GM12878 (cell line): Measurements from ENCODE around the gene PROKR1. TPM values are rescaled to one million over a fixed set of nuclear protein-coding genes. Genes with fewer than 3 reads are reported as not detected.

Source experiments
- ATAC-seq: fragments of 200-7000 bp; cut with Tn5 transposase; 3 replicates; pipeline ENCODE4 v1.9.1; 2020; ENCODE audit warnings: mild to moderate bottlenecking, moderate library complexity
- BruUV-seq: library from RNA; stranded (reverse); fragments of 400-500 nt; replicated peaks from 2 replicates; lab custom pipeline; 2021; lab: Mats Ljungman, UMichigan
- CTCF ChIA-PET: fragments of 300-600 bp; sonication (Branson Sonifier 250); formaldehyde crosslinking; extraction: SDS; loops from one replicate; lab custom pipeline; 2021; ENCODE audit warnings: inconsistent platforms; lab: Yijun Ruan, JAX
- POLR2A ChIA-PET: fragments of 350-600 bp; formaldehyde crosslinking; extraction: SDS; loops from one replicate; lab custom pipeline; 2021; ENCODE audit warnings: inconsistent platforms; lab: Charles Lee
- RAD21 ChIA-PET: fragments of 300-600 bp; sonication (Branson Sonifier 250); formaldehyde crosslinking; loops from one replicate; lab custom pipeline; 2023; ENCODE audit warnings: antibody characterized with exemption; ENCODE audit not compliant: unreplicated experiment; lab: Charles Lee
- SMC1A ChIA-PET: fragments of 300-600 bp; sonication (Branson Sonifier 250); formaldehyde crosslinking; loops from one replicate; lab custom pipeline; 2023; ENCODE audit not compliant: unreplicated experiment, uncharacterized antibody; lab: Charles Lee
- DNase-seq: peaks from one replicate; pipeline ENCODE4 v3.0.0-alpha.2; 2011; ENCODE audit warnings: low read depth, low spot score
- FAIRE-seq: peaks from 3 replicates; lab custom pipeline; 2011; peaks lifted over from hg19 to GRCh38; lab: Jason Lieb, UNC
- H2AFZ ChIP-seq: 2 replicates; pipeline ENCODE4 v1.6.0; 2011; ENCODE audit warnings: low read depth, low read length, control low read depth; ENCODE audit not compliant: control insufficient read depth
- H3K27ac ChIP-seq: 2 replicates; pipeline ENCODE4 v1.5.1; 2011; ENCODE audit warnings: control low read depth; ENCODE audit not compliant: control insufficient read depth, insufficient read depth
- H3K27me3 ChIP-seq, 2 experiments: replicated peaks in 1 of 2; 2 replicates each; pipeline versions ENCODE4 v1.6.0 to v1.6.1; 2011; ENCODE audit warnings: low read length in 1 of 2; ENCODE audit not compliant: control insufficient read depth in 2 of 2, insufficient read depth in 2 of 2
- H3K36me3 ChIP-seq, 2 experiments: 2 replicates each; pipeline ENCODE4 v1.5.1; 2011; ENCODE audit warnings: low read length in 1 of 2; ENCODE audit not compliant: control insufficient read depth in 2 of 2, insufficient read depth in 2 of 2
- H3K4me1 ChIP-seq: 2 replicates; pipeline ENCODE4 v1.6.1; 2011; ENCODE audit warnings: mild to moderate bottlenecking, low read length, moderate library complexity, mixed read lengths; ENCODE audit not compliant: control insufficient read depth, insufficient read depth
- H3K4me2 ChIP-seq: 2 replicates; pipeline ENCODE4 v1.6.0; 2011; ENCODE audit warnings: control low read depth; ENCODE audit not compliant: control insufficient read depth, insufficient read depth
- H3K4me3 ChIP-seq: fragments of 200-600 bp; sonication (generic); 2 replicates; pipeline ENCODE4 v1.5.1; 2016
- H3K79me2 ChIP-seq: 2 replicates; pipeline ENCODE4 v1.6.0; 2011; ENCODE audit warnings: low read length; ENCODE audit not compliant: control insufficient read depth, insufficient read depth
- H3K9ac ChIP-seq: 2 replicates; pipeline ENCODE4 v1.8.0; 2011; ENCODE audit warnings: low read length, control low read depth, mixed read lengths; ENCODE audit not compliant: control insufficient read depth, insufficient read depth
- H3K9me3 ChIP-seq: replicated peaks from 3 replicates; pipeline ENCODE4 v1.5.1; 2011; ENCODE audit warnings: mild to moderate bottlenecking, low read length; ENCODE audit not compliant: control insufficient read depth, insufficient read depth
- H4K20me1 ChIP-seq: 2 replicates; pipeline ENCODE4 v1.6.0; 2011; ENCODE audit not compliant: control insufficient read depth, insufficient read depth
- BCLAF1 ChIP-seq: fragments of 450-650 bp; IDR thresholded peaks from 2 replicates; pipeline ENCODE4 v1.6.1; 2017; ENCODE audit warnings: antibody characterized with exemption, mild to moderate bottlenecking, moderate library complexity
- CHD1 ChIP-seq: IDR thresholded peaks from 2 replicates; pipeline ENCODE4 v1.6.1; 2012; ENCODE audit warnings: low read depth, low read length, improper control_type of control experiment
- E2F4 ChIP-seq: IDR thresholded peaks from 2 replicates; pipeline ENCODE4 v1.6.1; 2012; ENCODE audit warnings: low read depth, low read length, improper control_type of control experiment
- ETV6 ChIP-seq, 2 experiments: fragments of 450-650 bp in 1 of 2; IDR thresholded peaks in 1 of 2; conservative IDR thresholded peaks in 1 of 2; 2 replicates each; pipeline ENCODE4 v1.6.1; 2014; ENCODE audit warnings: antibody characterized with exemption in 1 of 2, borderline replicate concordance in 1 of 2, low read depth in 1 of 2, mild to moderate bottlenecking in 1 of 2, moderate library complexity in 1 of 2
- IRF3 ChIP-seq: fragments of 450-650 bp; IDR thresholded peaks from 2 replicates; pipeline ENCODE4 v1.6.1; 2014; ENCODE audit warnings: mild to moderate bottlenecking
- MAX ChIP-seq: IDR thresholded peaks from 2 replicates; pipeline ENCODE4 v1.6.1; 2012; ENCODE audit warnings: low read depth, low read length, improper control_type of control experiment
- PAX8 ChIP-seq: fragments of 450-650 bp; IDR thresholded peaks from 2 replicates; pipeline ENCODE4 v1.6.1; 2017; ENCODE audit warnings: mild to moderate bottlenecking, moderate library complexity
- POLR2A ChIP-seq: IDR thresholded peaks from 2 replicates; pipeline ENCODE4 v1.6.1; 2011; ENCODE audit warnings: low read depth, mild to moderate bottlenecking, low read length
- PRDM15 ChIP-seq: fragments of 450-650 bp; formaldehyde crosslinking; IDR thresholded peaks from 2 replicates; pipeline ENCODE4 v1.4.0; 2020; ENCODE audit warnings: mild to moderate bottlenecking, moderate library complexity
- RELA ChIP-seq: fragments of 450-650 bp; IDR thresholded peaks from 2 replicates; pipeline ENCODE4 v1.8.0; 2014; ENCODE audit warnings: borderline replicate concordance; ENCODE audit not compliant: partially characterized antibody
- ZNF687 ChIP-seq: fragments of 450-650 bp; IDR thresholded peaks from 2 replicates; pipeline ENCODE4 v1.6.1; 2017; ENCODE audit warnings: mild to moderate bottlenecking, moderate library complexity
- WGBS: methylation state at CpG from one replicate; pipeline ENCODE4 v1.1.6; 2016; ENCODE audit warnings: low lambda C conversion rate; ENCODE audit not compliant: insufficient replicate concordance, insufficient coverage; ENCODE audit errors: missing lambda C conversion rate; 5-methylcytosine and 5-hydroxymethylcytosine counted together
- in situ Hi-C: fragments of 300-500 bp; cut with MboI; formaldehyde crosslinking; loops from 9 replicates; pipeline ENCODE4 v1.14.3; 2018; ENCODE audit warnings: mixed read lengths
- intact Hi-C: fragments of 100-400 bp; cut with micrococcal nuclease; formaldehyde crosslinking; loops from one replicate; pipeline ENCODE4 v1.14.2; 2022; ENCODE audit not compliant: unreplicated experiment
- polyA plus RNA-seq, 11 experiments: library from polyadenylated mRNA; depleted of rRNA in 4 of 11; unstranded in 6 of 11; stranded (reverse) in 5 of 11; fragments of >200 nt; fragmentation: Nextera tagmentation in 4 of 11; fragmentation: Illumina TruSeq in 1 of 11; extraction: Ambion mirVana in 4 of 11; extraction: Trizol in 1 of 11; gene quantifications; 1 replicate in 1 of 11; 2 replicates in 10 of 11; pipeline versions ENCODE4 v1.2.1 to v1.2.3, GENCODE V29; 2011 to 2016; ENCODE audit warnings: inconsistent platforms in 2 of 11, missing spikeins in 2 of 11, low read depth in 1 of 11
- total RNA-seq, 4 experiments: library from RNA; depleted of rRNA in 3 of 4; stranded (reverse); fragments of >200 nt in 3 of 4; fragmentation: Illumina TruSeq in 1 of 4; extraction: Trizol in 1 of 4; gene quantifications; 2 replicates each; pipeline versions ENCODE4 v1.2.1 to v1.2.3, GENCODE V29; 2013 to 2021

PROKR1 gene
- total and polyA plus RNA-seq, 10 of the 15 experiments (the other 5 are each of a cell fraction or from before 2014, with no cell fraction given): 0.01 to 0.02 TPM; not detected in 8

- ChIA-PET POLR2A (no interaction called here), SMC1A (no interaction called here), RAD21 (no interaction called here), CTCF (no interaction called here)
- Histone ChIP-seq H3K36me3 (no peaks in the 10 kb centered on the region), H3K79me2 (no peaks in the 10 kb centered on the region), H3K27me3 (no peaks in the 10 kb centered on the region; a peak in 1 of 4 replicates), H3K4me2 (no peak overlapping the region), H4K20me1 (no peaks in the 10 kb centered on the region), H2AFZ (no peak overlapping the region), H3K4me3 (no peak overlapping the region), H3K9ac (no peak overlapping the region), H3K9me3 (no peaks in the 10 kb centered on the region; the same call in 2 of the 3 replicates), H3K4me1 (no peaks in the 10 kb centered on the region), H3K27ac (no peak overlapping the region)
- ATAC-seq (no peak), DNase-seq (no peak), FAIRE-seq (no peak)
- intact Hi-C loops (no loop called here), in situ Hi-C loops (no loop called here)
- no TSS peak for BruUV-seq
- WGBS: 77% methylated on average over 2 of the region's 2 CpGs
- TF ChIP-seq PAX8 (no peak), MAX (no peak), RELA (no peak), ZNF687 (no peak), POLR2A (no peak), IRF3 (no peak), PRDM15 (CRISPR knock-in tag) (no peak), ETV6 (conservative IDR thresholded peaks at IDR 0.05 in 1 of 2, IDR thresholded peaks at IDR 0.05 in 1 of 2; ENCODE audit: borderline replicate concordance in 1 of 2, low read depth in 1 of 2) (no peak), CHD1 (no peak), BCLAF1 (no peak), E2F4 (no peak)
Observed at GRCh38 chr2:68667371-68667770, 24.0 kb downstream of the PROKR1 start.
